Measurements from ENCODE around the gene DPY19L3. TPM values are rescaled to one million over a fixed set of nuclear protein-coding genes. Genes with fewer than 3 reads are reported as not detected.

DPY19L3 gene
- polyA plus RNA-seq, 1 donor from 2014 or later = 26.7 TPM

DNA sequence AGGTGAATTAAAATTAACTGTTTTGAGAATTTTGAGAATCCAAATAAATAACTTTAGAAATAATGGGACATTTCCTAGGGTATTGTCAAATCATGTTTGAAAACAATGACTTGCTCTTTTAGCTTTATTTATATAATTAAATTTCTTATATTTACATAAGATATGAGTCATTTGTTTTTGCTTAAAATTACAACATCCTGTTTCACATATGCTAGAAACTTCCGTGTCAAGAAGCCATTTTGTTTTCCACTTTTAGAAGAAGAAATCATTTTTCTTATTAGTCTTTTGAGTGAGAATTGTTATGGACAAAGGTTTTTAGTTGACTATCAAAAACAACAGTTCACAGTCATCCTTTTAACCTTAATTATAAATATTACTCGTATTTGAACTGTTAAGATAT, 48.2 kb downstream of the DPY19L3 start:
- no peaks in the 10 kb centered on the region for H3K9me3 ChIP-seq (ENCODE audit: low read length)

DNA sequence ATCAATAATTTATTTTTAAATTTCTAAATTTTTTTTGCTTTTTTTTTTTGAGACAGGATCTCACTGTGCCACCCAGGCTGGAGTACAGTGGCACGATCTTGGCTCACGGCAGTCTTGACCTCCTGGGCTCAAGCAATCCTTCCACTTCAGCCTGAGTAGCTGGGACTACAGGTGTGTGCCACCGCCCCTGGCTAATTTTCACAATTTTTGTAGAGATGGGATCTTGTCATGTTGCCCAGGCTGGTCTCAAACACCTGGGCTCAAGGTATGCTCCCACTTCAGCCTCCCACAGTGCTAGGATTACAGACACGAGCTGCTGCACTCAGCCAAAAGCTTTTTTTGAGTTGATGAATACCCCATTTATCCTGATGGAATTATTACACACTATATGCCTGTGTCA, 50.8 kb downstream of the DPY19L3 start:
- H4K20me1 ChIP-seq (ENCODE audit: insufficient read depth) = no peaks in the 10 kb centered on the region
- no peak overlapping the region for H3K4me2 ChIP-seq (ENCODE audit: low read length)
- TF ChIP-seq POLR2AphosphoS5 (IDR thresholded peaks at IDR 0.05) = no peak
- TF ChIP-seq, protein P1, sequence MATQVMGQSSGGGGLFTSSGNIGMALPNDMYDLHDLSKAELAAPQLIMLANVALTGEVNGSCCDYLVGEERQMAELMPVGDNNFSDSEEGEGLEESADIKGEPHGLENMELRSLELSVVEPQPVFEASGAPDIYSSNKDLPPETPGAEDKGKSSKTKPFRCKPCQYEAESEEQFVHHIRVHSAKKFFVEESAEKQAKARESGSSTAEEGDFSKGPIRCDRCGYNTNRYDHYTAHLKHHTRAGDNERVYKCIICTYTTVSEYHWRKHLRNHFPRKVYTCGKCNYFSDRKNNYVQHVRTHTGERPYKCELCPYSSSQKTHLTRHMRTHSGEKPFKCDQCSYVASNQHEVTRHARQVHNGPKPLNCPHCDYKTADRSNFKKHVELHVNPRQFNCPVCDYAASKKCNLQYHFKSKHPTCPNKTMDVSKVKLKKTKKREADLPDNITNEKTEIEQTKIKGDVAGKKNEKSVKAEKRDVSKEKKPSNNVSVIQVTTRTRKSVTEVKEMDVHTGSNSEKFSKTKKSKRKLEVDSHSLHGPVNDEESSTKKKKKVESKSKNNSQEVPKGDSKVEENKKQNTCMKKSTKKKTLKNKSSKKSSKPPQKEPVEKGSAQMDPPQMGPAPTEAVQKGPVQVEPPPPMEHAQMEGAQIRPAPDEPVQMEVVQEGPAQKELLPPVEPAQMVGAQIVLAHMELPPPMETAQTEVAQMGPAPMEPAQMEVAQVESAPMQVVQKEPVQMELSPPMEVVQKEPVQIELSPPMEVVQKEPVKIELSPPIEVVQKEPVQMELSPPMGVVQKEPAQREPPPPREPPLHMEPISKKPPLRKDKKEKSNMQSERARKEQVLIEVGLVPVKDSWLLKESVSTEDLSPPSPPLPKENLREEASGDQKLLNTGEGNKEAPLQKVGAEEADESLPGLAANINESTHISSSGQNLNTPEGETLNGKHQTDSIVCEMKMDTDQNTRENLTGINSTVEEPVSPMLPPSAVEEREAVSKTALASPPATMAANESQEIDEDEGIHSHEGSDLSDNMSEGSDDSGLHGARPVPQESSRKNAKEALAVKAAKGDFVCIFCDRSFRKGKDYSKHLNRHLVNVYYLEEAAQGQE (IDR thresholded peaks at IDR 0.05; ENCODE audit: borderline replicate concordance) = no peak
- no peak for TF ChIP-seq EP300 (conservative IDR thresholded peaks at IDR 0.05; ENCODE audit: poor library complexity, severe bottlenecking)
- TF ChIP-seq SMC3 (conservative IDR thresholded peaks at IDR 0.05; ENCODE audit: poor library complexity) = no peak
- no peak for TF ChIP-seq RAD21 (conservative IDR thresholded peaks at IDR 0.05)
- no peak for TF ChIP-seq EZH2 (IDR thresholded peaks at IDR 0.05; ENCODE audit: borderline replicate concordance, insufficient read depth, low read length, poor library complexity, severe bottlenecking)
- no peak for TF ChIP-seq TAF1 (IDR thresholded peaks at IDR 0.05; ENCODE audit: low read depth)
- TF ChIP-seq, protein P2, sequence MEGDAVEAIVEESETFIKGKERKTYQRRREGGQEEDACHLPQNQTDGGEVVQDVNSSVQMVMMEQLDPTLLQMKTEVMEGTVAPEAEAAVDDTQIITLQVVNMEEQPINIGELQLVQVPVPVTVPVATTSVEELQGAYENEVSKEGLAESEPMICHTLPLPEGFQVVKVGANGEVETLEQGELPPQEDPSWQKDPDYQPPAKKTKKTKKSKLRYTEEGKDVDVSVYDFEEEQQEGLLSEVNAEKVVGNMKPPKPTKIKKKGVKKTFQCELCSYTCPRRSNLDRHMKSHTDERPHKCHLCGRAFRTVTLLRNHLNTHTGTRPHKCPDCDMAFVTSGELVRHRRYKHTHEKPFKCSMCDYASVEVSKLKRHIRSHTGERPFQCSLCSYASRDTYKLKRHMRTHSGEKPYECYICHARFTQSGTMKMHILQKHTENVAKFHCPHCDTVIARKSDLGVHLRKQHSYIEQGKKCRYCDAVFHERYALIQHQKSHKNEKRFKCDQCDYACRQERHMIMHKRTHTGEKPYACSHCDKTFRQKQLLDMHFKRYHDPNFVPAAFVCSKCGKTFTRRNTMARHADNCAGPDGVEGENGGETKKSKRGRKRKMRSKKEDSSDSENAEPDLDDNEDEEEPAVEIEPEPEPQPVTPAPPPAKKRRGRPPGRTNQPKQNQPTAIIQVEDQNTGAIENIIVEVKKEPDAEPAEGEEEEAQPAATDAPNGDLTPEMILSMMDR (IDR thresholded peaks at IDR 0.05; ENCODE audit: poor library complexity, severe bottlenecking) = no peak
- no peak for TF ChIP-seq MXI1 (conservative IDR thresholded peaks at IDR 0.05; ENCODE audit: poor library complexity, severe bottlenecking)
- no peaks in the 10 kb centered on the region for H3F3A ChIP-seq (ENCODE audit: insufficient read depth, low read length, poor library complexity, severe bottlenecking)
- H3K9me3 ChIP-seq (ENCODE audit: low read length) = no peaks in the 10 kb centered on the region
- H3K27ac ChIP-seq (ENCODE audit: low read length) = no peak overlapping the region
- H3K27me3 ChIP-seq (ENCODE audit: insufficient read depth, low read depth, low read length) = no peaks in the 10 kb centered on the region
- no peak overlapping the region for H2AFZ ChIP-seq (ENCODE audit: low read depth, low read length)
- H3K79me2 ChIP-seq (replicated peaks; ENCODE audit: insufficient read depth, low read length) = no peaks in the 10 kb centered on the region
- H3K36me3 ChIP-seq (ENCODE audit: insufficient read depth, low read length) = peaks cover 4% of the 10 kb centered on the region
- H3K4me3 ChIP-seq (ENCODE audit: low read length) = no peak overlapping the region
- H3K9ac ChIP-seq (ENCODE audit: low read length) = no peak overlapping the region
- no peaks in the 10 kb centered on the region for H3K9me2 ChIP-seq (ENCODE audit: insufficient read depth, low read length)

More for the DNA sequence above, 48.2 kb downstream of the DPY19L3 start:
- H3K79me2 ChIP-seq (replicated peaks; ENCODE audit: insufficient read depth, low read length) = no peaks in the 10 kb centered on the region
- TF ChIP-seq SMC3 (conservative IDR thresholded peaks at IDR 0.05; ENCODE audit: poor library complexity) (no peak), POLR2AphosphoS5 (IDR thresholded peaks at IDR 0.05) (no peak), EZH2 (IDR thresholded peaks at IDR 0.05; ENCODE audit: borderline replicate concordance, insufficient read depth, low read length, poor library complexity, severe bottlenecking) (no peak), MXI1 (conservative IDR thresholded peaks at IDR 0.05; ENCODE audit: poor library complexity, severe bottlenecking) (no peak), RAD21 (conservative IDR thresholded peaks at IDR 0.05) (no peak), TAF1 (IDR thresholded peaks at IDR 0.05; ENCODE audit: low read depth) (no peak), EP300 (conservative IDR thresholded peaks at IDR 0.05; ENCODE audit: poor library complexity, severe bottlenecking) (no peak)
- TF ChIP-seq, protein P1 (IDR thresholded peaks at IDR 0.05; ENCODE audit: borderline replicate concordance) = no peak
- TF ChIP-seq, protein P2 (IDR thresholded peaks at IDR 0.05; ENCODE audit: poor library complexity, severe bottlenecking) = no peak
- H3K9me2 ChIP-seq (ENCODE audit: insufficient read depth, low read length) = no peaks in the 10 kb centered on the region
- no peak overlapping the region for H2AFZ ChIP-seq (ENCODE audit: low read depth, low read length)
- no peak overlapping the region for H3K4me3 ChIP-seq (ENCODE audit: low read length)
- no peaks in the 10 kb centered on the region for H4K20me1 ChIP-seq (ENCODE audit: insufficient read depth)
- H3F3A ChIP-seq (ENCODE audit: insufficient read depth, low read length, poor library complexity, severe bottlenecking) = no peaks in the 10 kb centered on the region
- no peak overlapping the region for H3K9ac ChIP-seq (ENCODE audit: low read length)
- H3K36me3 ChIP-seq (ENCODE audit: insufficient read depth, low read length) = peaks cover 3% of the 10 kb centered on the region
- no peaks in the 10 kb centered on the region for H3K27me3 ChIP-seq (ENCODE audit: insufficient read depth, low read depth, low read length)
- H3K27ac ChIP-seq (ENCODE audit: low read length) = no peak overlapping the region
- H3K4me2 ChIP-seq (ENCODE audit: low read length) = no peak overlapping the region

All from neural cell (in vitro differentiated cells).